ENCODE measurements around the gene ZNF765.
"Not testable (repeated sequence)": the region's sequence is repeated elsewhere in the genome, so short reads cannot be mapped to it uniquely, and the experiment has no call there.

ZNF765 gene

GRCh38 chr19:53423074-53423473 lies 28.1 kb downstream of the ZNF765 start:
- DNase-seq, result not testable (repeated sequence)

- DNase-seq, result not testable (repeated sequence)
These were observed 28.7 kb downstream of the ZNF765 start for GRCh38 chr19:53423680-53424079.

DNA sequence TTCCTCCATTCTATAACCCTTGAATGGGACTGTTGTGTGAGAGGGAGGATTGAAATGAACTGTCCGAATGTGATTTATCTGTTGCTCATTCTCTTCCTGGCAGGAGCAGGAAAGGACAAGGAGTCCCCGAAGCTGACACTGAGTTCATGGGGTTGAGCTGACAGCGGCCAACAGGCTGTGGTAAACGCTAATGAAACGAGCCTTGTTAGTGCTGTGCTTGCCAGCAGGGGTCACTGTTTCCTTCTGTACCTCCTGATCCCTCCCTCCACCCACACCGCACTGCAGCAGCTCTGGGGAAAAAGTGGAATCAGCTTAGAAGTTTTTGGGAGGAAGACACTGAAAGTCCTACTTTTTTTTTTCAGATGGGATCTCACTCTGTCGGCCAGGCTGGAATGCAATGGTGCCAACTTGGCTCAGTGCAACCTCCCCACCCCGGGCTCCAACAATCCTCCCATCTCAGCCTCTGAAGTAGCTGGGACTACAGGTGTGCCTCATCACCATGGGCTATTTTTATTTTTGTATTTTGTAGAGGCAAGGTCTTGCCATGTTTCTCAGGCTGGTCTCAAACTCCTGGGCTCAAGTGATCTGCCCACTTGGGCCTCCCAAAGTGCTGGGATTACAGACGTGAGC lies 30.1 kb downstream of the ZNF765 start:
- peak; percentile 64 for DNase-seq

DNA sequence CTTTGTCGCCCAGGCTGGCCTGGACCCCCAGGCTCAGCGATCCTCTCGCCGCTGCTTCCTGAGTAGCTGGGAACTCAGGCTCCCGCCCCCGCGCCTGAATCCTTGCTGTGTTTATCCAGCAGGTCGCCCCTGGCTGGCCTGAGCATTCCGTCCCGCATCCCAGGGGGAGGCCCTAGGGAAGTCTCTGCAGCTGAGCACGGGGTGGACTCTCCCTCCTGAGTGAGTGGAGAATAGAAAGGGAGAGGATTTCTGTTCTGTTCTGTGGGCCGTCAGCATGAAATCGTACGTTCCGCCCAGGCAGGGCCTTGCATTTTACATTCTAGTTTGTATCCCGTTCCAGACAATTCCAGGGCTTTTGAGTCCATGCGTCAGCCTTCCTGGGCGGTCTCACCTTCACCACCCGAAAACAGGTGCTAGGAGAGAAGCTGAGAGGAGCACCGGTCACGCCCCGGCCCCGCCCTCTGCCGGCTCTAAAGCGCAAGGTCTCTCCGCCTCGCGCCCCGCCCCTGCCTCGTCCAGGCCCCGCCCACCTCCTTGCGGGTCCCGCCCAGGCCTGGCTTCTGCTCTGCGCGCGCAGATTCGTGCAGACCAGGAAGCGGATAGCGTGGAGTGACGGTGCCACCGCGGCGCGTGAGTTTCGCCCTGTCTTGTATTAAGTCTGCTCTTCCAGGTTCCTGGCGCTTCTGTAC lies 36.6 kb downstream of the ZNF765 start, which contains the start of gene ZNF761:
TSS of gene ZNF761 (plus strand) at position 586 of the 689 bp plus-strand sequence. CDS start 15,285 bp downstream, outside the sequence.
- DNase-seq, result peak; percentile 98

GRCh38 chr19:53432088-53432661 lies 37.2 kb downstream of the ZNF765 start:
- peak; percentile 4 for DNase-seq

- not testable (repeated sequence) for DNase-seq
These were observed 48.9 kb downstream of the ZNF765 start for GRCh38 chr19:53443809-53444208.

DNA sequence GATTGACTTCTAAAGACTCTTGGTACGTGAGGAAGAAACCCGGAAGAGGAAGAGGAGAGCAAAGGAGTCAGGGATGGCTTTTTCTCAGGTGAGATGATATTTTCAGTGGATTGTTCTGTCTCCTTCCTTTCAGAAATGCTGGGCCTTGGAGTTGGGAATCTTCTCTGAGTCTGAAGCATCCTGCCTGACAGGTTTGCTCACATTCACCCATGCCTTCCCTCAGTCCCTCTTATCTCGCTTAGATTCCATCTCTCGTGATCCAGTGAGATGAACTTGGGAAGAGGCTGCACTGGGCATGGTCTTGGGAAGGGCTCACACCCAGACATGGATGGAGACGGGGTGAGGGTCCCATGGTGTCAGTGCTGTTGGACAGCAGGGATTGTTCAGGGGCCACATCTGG lies 52.2 kb downstream of the ZNF765 start:
- DNase-seq, result not testable (repeated sequence)

GRCh38 chr19:53455828-53456227 lies 60.9 kb downstream of the ZNF765 start:
- DNase-seq, result no peak

DNA sequence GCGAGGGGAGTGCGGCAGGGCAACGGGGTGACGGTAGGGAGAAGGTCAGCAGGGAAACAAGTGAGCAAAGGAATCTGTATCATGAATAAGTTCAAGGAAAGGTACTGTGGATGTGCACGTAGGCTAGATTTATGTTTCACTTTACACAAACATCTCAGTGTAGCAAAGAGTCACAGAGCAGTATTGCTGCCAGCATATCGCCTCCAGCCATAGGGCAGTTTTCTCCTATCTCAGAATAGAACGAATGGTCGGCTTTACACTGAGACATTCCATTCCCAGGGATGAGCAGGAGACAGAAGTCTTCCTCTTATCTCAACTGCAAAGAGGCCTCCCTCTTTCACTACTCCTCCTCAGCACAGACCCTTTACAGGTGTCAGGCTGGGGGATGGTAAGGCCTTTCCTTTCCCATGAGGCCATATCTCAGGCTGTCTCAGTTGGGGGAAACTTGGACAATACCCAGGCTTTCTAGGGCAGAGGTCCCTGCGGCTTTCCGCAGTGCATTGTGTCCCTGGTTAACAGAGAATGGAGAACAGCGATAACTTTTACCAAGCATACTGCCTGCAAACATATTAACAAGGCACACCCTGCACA lies 65.3 kb downstream of the ZNF765 start:
- not testable (repeated sequence) for DNase-seq

DNA sequence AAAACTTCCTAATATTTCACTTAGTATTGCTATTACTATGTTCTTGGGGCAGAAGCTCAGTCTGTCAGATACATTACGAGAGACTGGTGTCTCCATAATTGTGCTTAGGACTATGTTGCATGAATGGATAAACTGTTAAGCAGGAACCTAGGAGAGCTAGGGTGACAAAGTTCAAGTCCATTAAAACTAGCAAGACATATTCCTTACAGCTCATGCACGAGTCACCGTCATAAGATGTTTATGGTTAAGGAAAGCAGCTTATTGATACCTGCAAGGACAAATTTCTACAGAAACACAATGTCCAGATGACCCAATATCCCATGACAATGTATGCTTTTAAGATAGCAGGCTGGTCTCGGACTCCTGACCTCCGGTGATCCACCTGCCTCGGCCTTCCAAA lies 66.9 kb downstream of the ZNF765 start:
- DNase-seq, result no peak

- no peak for DNase-seq
These were observed 67.9 kb downstream of the ZNF765 start for GRCh38 chr19:53462861-53463260.

- DNase-seq, result no peak
These were observed 68.3 kb downstream of the ZNF765 start for GRCh38 chr19:53463263-53463662.

DNA sequence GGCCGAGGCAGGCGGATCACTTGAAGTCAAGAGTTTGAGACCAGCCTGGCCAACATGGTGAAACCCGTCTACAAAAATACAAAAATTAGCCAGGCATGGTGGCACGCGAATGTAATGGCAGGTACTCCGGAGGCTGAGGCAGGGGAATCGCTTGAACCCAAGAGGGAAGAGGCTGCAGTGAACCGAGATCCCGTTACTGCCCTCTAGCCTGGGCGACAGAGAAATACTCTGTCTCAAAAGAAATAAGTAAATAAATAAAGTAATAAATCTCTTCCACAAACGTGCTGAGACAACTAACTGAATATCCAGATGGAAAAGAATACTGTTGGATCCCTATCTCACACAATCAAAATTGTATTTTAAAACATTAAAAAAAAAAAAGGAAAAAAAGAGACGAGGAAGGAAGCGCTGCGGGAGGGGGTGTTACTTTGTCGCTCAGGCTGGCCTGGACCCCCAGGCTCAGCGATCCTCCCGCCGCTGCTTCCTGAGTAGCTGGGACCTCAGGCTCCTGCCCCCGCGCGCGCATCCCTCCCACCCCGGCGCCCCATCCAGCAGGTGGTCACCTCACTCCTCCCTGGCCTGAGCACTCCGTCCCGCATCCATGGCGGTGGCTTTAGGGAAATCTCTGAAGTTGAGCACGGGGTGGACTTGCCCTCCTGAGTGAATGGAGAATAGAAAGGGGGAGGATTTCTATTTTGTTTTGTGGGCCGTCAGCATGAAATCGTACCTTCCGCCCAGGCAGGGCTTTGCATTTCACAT lies 72.0 kb downstream of the ZNF765 start:
- no peak for DNase-seq

GRCh38 chr19:53467485-53468262 lies 72.7 kb downstream of the ZNF765 start, which contains the start of gene ZNF813:
TSS of gene ZNF813 (plus strand) at chr19:53467733. CDS start at chr19:53483823, 16,090 bp downstream.
- DNase-seq, result peak; percentile 97

DNA sequence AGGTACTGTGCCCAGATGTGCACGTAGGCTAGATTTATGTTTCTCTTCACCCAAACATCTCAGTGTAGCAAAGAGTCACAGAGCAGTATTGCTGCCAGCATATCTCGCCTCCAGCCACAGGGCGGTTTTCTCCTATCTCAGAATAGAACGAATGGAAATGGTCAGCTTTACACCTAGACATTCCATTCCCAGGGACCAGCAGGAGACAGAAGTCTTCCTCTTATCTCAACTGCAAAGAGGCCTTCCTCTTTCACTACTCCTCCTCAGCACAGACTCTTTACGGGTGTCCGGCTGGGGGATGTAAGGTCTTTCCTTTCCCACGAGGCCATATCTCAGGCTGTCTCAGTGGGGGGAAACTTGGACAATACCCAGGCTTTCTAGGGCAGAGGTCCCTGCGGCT lies 73.7 kb downstream of the ZNF765 start:
- not testable (repeated sequence) for DNase-seq

- no peak for DNase-seq
These were observed 77.0 kb downstream of the ZNF765 start for GRCh38 chr19:53471916-53472315.

GRCh38 chr19:53474832-53475231 lies 79.9 kb downstream of the ZNF765 start:
- DNase-seq, result not testable (repeated sequence)

DNA sequence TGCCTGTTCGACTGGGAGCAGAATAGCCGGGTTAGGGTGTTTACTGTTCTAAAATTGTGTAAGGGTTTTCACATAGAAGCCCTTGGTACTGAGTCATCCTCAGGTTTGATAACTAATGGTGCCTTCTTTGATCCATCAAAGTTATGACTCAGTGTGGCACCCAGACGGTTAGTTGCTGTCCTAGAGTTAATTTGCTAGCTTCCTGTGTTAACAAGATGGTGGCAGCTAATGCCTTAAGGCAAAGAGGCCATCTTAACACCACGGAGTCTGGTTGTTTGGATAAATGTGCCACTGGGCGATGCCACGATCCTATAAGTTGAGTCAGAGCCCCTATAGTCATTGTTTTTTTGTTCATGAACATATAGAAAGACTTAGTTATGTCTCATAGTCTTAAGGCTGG lies 80.5 kb downstream of the ZNF765 start:
- not testable (repeated sequence) for DNase-seq

Data from activated gamma-delta T cell treated with Interleukin-2 at 50 U/mL for 16 hours (primary cell).